Liver (tissue), 9 donors: ENCODE measurements around the gene NOP14. TPM values are rescaled to one million over a fixed set of nuclear protein-coding genes. Genes with fewer than 3 reads are reported as not detected.
A peak's percentile ranks its signal among the peaks of the same experiment; 100 is the strongest.

Experiments
- DNase-seq: peaks from one replicate; pipeline ENCODE4 v3.0.0-alpha.2; 2017; ENCODE audit warnings: low spot score
- H3K27ac ChIP-seq, 2 donors: one replicate each; pipeline ENCODE4 v1.7.0; 2013; ENCODE audit warnings: inconsistent platforms in 2 of 2, low read length in 2 of 2, control low read depth in 1 of 2, low read depth in 1 of 2, mild to moderate bottlenecking in 1 of 2
- H3K27me3 ChIP-seq, 4 donors: one replicate each; pipeline versions ENCODE4 v1.6.1 to v1.7.0; 2013; ENCODE audit warnings: low read length in 3 of 4, inconsistent platforms in 1 of 4, mild to moderate bottlenecking in 1 of 4, moderate library complexity in 1 of 4; ENCODE audit not compliant: control insufficient read depth in 4 of 4, insufficient read depth in 4 of 4
- H3K36me3 ChIP-seq, 4 donors: one replicate each; pipeline versions ENCODE4 v1.6.1 to v1.7.0; 2013; ENCODE audit warnings: low read length in 3 of 4, mild to moderate bottlenecking in 3 of 4, low read depth in 1 of 4, moderate library complexity in 1 of 4; ENCODE audit not compliant: control insufficient read depth in 4 of 4, insufficient read depth in 3 of 4
- H3K4me1 ChIP-seq, 4 donors: one replicate each; pipeline versions ENCODE4 v1.6.1 to v1.7.0; 2013; ENCODE audit warnings: low read length in 3 of 4, mild to moderate bottlenecking in 3 of 4, moderate library complexity in 1 of 4; ENCODE audit not compliant: control insufficient read depth in 4 of 4, insufficient read depth in 4 of 4
- H3K4me3 ChIP-seq, 3 donors: one replicate each; pipeline versions ENCODE4 v1.6.1 to v1.7.0; 2013; ENCODE audit warnings: low read length in 3 of 3, control low read depth in 1 of 3, low read depth in 1 of 3, mild to moderate bottlenecking in 1 of 3
- H3K9ac ChIP-seq, 2 donors: one replicate each; pipeline ENCODE4 v1.7.0; 2013; ENCODE audit warnings: low read length in 2 of 2, mild to moderate bottlenecking in 2 of 2, moderate library complexity in 2 of 2, control low read depth in 1 of 2, low read depth in 1 of 2
- H3K9me3 ChIP-seq, 4 donors: one replicate each; pipeline versions ENCODE4 v1.6.1 to v1.7.0; 2013; ENCODE audit warnings: low read length in 3 of 4; ENCODE audit not compliant: control insufficient read depth in 4 of 4
- EGR1 ChIP-seq, 2 donors: IDR thresholded peaks; 2 replicates each; pipeline ENCODE4 v1.6.1; 2016 to 2018; ENCODE audit warnings: antibody characterized with exemption in 2 of 2, low read depth in 2 of 2
- FOXA1 ChIP-seq: IDR thresholded peaks from 2 replicates; pipeline ENCODE4 v1.6.1; 2016; ENCODE audit warnings: antibody characterized with exemption
- FOXA2 ChIP-seq: IDR thresholded peaks from 2 replicates; pipeline ENCODE4 v1.6.1; 2016; ENCODE audit warnings: antibody characterized with exemption
- GABPA ChIP-seq, 2 donors: IDR thresholded peaks in 1 of 2; conservative IDR thresholded peaks in 1 of 2; 2 replicates each; pipeline ENCODE4 v1.6.1; 2016; ENCODE audit warnings: antibody characterized with exemption in 2 of 2, mild to moderate bottlenecking in 1 of 2, moderate library complexity in 1 of 2
- HNF4A ChIP-seq, 2 donors: conservative IDR thresholded peaks; 2 replicates each; pipeline ENCODE4 v1.6.1; 2016; ENCODE audit warnings: antibody characterized with exemption in 2 of 2, mild to moderate bottlenecking in 2 of 2
- HNF4G ChIP-seq: IDR thresholded peaks from 2 replicates; pipeline ENCODE4 v1.6.1; 2016; ENCODE audit warnings: antibody characterized with exemption
- JUND ChIP-seq, 2 donors: IDR thresholded peaks; 2 replicates each; pipeline ENCODE4 v1.6.1; 2016; ENCODE audit warnings: antibody characterized with exemption in 2 of 2
- NR2F2 ChIP-seq: IDR thresholded peaks from 2 replicates; pipeline ENCODE4 v1.6.1; 2016; ENCODE audit warnings: antibody characterized with exemption
- RAD21 ChIP-seq, 2 donors: IDR thresholded peaks; 2 replicates each; pipeline ENCODE4 v1.6.1; 2016; ENCODE audit warnings: antibody characterized with exemption in 2 of 2, mild to moderate bottlenecking in 2 of 2
- RXRA ChIP-seq, 2 donors: IDR thresholded peaks; 2 replicates each; pipeline ENCODE4 v1.6.1; 2017 to 2018; ENCODE audit warnings: antibody characterized with exemption in 2 of 2, mild to moderate bottlenecking in 1 of 2
- SP1 ChIP-seq: IDR thresholded peaks from 2 replicates; pipeline ENCODE4 v1.6.1; 2018; ENCODE audit warnings: antibody characterized with exemption, mild to moderate bottlenecking
- TAF1 ChIP-seq: conservative IDR thresholded peaks from 2 replicates; pipeline ENCODE4 v1.6.1; 2016; ENCODE audit warnings: antibody characterized with exemption, mild to moderate bottlenecking
- YY1 ChIP-seq: IDR thresholded peaks from 2 replicates; pipeline ENCODE4 v1.6.1; 2016; ENCODE audit warnings: antibody characterized with exemption, mild to moderate bottlenecking
- WGBS: extraction: QIAGEN DNeasy Blood & Tissue Kit; methylation state at CpG from one replicate; pipeline ENCODE4 v1.1.7; 2013; 5-methylcytosine and 5-hydroxymethylcytosine counted together
- polyA plus RNA-seq, 2 donors: library from polyadenylated mRNA; stranded (reverse) in 1 of 2; unstranded in 1 of 2; fragments of 200-250 nt in 1 of 2; fragments of >200 nt in 1 of 2; fragmentation: Nextera tagmentation in 1 of 2; extraction: Ambion mirVana in 1 of 2; gene quantifications; one replicate each; pipeline versions ENCODE4 v1.2.1 to v1.2.3, GENCODE V29; 2013 to 2015
- total RNA-seq, 2 donors: library from RNA; depleted of rRNA; stranded (reverse); fragments of >200 nt; gene quantifications; one replicate each; pipeline ENCODE4 v1.2.3, GENCODE V29; 2014
- TF ChIP-seq, protein P1 (sequence below): IDR thresholded peaks from 2 replicates; pipeline ENCODE4 v1.6.1; 2016; ENCODE audit warnings: antibody characterized with exemption
- TF ChIP-seq, protein P2 (sequence below): fragments of 150-350 bp; IDR thresholded peaks from 2 replicates; pipeline ENCODE4 v1.5.1; 2017; ENCODE audit warnings: improper control_type of control experiment, low read depth, low read length; ENCODE audit not compliant: missing input control
- TF ChIP-seq, protein P3 (sequence below): IDR thresholded peaks from 2 replicates; pipeline ENCODE4 v1.6.1; 2016; ENCODE audit warnings: antibody characterized with exemption
- TF ChIP-seq, protein P4 (sequence below): IDR thresholded peaks from 2 replicates; pipeline ENCODE4 v1.6.1; 2016; ENCODE audit warnings: antibody characterized with exemption
- TF ChIP-seq, protein P5 (sequence below): IDR thresholded peaks from 2 replicates; pipeline ENCODE4 v1.6.1; 2016; ENCODE audit warnings: antibody characterized with exemption, mild to moderate bottlenecking
- donor health status: healthy.
- donor health status: healthy.
- donor health status: healthy.
- donor health status: healthy.
- donor health status: healthy.

NOP14 gene
- total and polyA plus RNA-seq, 4 donors: 10.5 to 22.9 (median 14.4) TPM

DNA sequence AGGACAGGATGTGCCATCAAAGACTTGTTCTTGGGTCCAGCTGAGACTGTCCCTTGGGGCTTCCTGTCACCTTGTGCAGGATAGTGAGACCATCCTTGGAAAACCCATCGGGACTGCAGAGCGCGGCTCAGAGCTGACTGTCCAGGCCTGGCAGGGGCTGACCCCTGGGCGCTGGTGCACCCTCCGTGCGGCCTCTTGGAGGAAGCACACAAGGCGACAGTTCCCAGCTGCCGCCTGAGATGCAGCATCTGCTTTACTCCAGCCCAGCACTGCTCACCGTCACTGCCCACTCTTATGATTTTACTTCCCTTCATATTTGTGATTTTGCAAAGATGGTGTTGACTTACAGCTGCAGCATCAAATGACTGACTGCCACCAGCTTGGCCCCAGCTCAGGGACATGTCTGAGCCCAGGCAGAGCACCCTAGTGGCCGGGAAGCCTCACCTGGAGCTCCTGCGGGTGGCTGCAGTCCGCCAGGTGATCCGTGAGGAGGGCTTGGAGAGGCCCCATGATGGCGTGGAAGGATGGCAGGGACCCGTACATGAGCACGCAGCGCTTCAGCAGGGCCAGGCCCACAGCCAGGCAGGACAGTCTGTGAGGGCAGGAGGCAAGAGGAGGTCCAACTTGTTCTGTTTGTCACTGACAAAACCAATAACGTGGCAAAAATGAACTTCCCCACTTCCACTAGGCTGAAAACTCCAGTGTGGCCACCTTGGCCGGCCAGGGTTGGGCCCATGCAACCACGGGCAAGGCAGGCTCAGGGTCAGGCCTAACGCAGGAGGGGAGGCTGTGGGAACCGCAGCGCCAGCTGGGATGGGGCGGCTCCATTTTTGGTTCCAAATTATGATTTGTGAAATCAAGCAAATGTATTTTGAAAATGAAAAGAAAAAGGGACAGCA, 21.8 kb downstream of the NOP14 start:
- TF ChIP-seq, protein P1, sequence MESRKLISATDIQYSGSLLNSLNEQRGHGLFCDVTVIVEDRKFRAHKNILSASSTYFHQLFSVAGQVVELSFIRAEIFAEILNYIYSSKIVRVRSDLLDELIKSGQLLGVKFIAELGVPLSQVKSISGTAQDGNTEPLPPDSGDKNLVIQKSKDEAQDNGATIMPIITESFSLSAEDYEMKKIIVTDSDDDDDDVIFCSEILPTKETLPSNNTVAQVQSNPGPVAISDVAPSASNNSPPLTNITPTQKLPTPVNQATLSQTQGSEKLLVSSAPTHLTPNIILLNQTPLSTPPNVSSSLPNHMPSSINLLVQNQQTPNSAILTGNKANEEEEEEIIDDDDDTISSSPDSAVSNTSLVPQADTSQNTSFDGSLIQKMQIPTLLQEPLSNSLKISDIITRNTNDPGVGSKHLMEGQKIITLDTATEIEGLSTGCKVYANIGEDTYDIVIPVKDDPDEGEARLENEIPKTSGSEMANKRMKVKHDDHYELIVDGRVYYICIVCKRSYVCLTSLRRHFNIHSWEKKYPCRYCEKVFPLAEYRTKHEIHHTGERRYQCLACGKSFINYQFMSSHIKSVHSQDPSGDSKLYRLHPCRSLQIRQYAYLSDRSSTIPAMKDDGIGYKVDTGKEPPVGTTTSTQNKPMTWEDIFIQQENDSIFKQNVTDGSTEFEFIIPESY: no peak
- TF ChIP-seq, protein P2, sequence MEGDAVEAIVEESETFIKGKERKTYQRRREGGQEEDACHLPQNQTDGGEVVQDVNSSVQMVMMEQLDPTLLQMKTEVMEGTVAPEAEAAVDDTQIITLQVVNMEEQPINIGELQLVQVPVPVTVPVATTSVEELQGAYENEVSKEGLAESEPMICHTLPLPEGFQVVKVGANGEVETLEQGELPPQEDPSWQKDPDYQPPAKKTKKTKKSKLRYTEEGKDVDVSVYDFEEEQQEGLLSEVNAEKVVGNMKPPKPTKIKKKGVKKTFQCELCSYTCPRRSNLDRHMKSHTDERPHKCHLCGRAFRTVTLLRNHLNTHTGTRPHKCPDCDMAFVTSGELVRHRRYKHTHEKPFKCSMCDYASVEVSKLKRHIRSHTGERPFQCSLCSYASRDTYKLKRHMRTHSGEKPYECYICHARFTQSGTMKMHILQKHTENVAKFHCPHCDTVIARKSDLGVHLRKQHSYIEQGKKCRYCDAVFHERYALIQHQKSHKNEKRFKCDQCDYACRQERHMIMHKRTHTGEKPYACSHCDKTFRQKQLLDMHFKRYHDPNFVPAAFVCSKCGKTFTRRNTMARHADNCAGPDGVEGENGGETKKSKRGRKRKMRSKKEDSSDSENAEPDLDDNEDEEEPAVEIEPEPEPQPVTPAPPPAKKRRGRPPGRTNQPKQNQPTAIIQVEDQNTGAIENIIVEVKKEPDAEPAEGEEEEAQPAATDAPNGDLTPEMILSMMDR: no peak
- TF ChIP-seq RAD21 (IDR thresholded peaks at IDR 0.05) (no peak), NR2F2 (no peak), SP1 (no peak), YY1 (no peak), FOXA1 (no peak), HNF4G (no peak), HNF4A (conservative IDR thresholded peaks at IDR 0.05) (no peak), TAF1 (no peak), FOXA2 (no peak), GABPA (IDR thresholded peaks at IDR 0.05 in 1 of 2, conservative IDR thresholded peaks at IDR 0.05 in 1 of 2) (no peak), EGR1 (IDR thresholded peaks at IDR 0.05; ENCODE audit: low read depth in 2 of 2) (no peak), RXRA (IDR thresholded peaks at IDR 0.05) (no peak), JUND (IDR thresholded peaks at IDR 0.05) (no peak)
- TF ChIP-seq, protein P3, sequence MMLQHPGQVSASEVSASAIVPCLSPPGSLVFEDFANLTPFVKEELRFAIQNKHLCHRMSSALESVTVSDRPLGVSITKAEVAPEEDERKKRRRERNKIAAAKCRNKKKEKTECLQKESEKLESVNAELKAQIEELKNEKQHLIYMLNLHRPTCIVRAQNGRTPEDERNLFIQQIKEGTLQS: no peak
- TF ChIP-seq, protein P4, sequence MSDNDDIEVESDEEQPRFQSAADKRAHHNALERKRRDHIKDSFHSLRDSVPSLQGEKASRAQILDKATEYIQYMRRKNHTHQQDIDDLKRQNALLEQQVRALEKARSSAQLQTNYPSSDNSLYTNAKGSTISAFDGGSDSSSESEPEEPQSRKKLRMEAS: no peak
- TF ChIP-seq, protein P5, sequence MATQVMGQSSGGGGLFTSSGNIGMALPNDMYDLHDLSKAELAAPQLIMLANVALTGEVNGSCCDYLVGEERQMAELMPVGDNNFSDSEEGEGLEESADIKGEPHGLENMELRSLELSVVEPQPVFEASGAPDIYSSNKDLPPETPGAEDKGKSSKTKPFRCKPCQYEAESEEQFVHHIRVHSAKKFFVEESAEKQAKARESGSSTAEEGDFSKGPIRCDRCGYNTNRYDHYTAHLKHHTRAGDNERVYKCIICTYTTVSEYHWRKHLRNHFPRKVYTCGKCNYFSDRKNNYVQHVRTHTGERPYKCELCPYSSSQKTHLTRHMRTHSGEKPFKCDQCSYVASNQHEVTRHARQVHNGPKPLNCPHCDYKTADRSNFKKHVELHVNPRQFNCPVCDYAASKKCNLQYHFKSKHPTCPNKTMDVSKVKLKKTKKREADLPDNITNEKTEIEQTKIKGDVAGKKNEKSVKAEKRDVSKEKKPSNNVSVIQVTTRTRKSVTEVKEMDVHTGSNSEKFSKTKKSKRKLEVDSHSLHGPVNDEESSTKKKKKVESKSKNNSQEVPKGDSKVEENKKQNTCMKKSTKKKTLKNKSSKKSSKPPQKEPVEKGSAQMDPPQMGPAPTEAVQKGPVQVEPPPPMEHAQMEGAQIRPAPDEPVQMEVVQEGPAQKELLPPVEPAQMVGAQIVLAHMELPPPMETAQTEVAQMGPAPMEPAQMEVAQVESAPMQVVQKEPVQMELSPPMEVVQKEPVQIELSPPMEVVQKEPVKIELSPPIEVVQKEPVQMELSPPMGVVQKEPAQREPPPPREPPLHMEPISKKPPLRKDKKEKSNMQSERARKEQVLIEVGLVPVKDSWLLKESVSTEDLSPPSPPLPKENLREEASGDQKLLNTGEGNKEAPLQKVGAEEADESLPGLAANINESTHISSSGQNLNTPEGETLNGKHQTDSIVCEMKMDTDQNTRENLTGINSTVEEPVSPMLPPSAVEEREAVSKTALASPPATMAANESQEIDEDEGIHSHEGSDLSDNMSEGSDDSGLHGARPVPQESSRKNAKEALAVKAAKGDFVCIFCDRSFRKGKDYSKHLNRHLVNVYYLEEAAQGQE: no peak
- peak; percentile 30 for DNase-seq
- WGBS: 95% methylated on average over 24 of the region's 24 CpGs
- Histone ChIP-seq H3K4me3 (no peak overlapping the region), H3K9ac (no peak overlapping the region), H3K4me1 (peaks cover 1 to 13% (median 4%) of the 10 kb centered on the region in 4 donors), H3K9me3 (no peaks in the 10 kb centered on the region), H3K27me3 (no peaks in the 10 kb centered on the region), H3K36me3 (peaks cover 34 to 74% (median 42%) of the 10 kb centered on the region in 4 donors), H3K27ac (no peak overlapping the region)
